HG02642 (cell line): ENCODE measurements around the gene HSD17B8.

Source experiments
- ATAC-seq: cut with Tn5 transposase; IDR thresholded peaks from one replicate; pipeline ENCODE4 v1.9.1; 2021; ENCODE audit warnings: mild to moderate bottlenecking; ENCODE audit not compliant: unreplicated experiment, poor library complexity

The HSD17B8 gene

DNA sequence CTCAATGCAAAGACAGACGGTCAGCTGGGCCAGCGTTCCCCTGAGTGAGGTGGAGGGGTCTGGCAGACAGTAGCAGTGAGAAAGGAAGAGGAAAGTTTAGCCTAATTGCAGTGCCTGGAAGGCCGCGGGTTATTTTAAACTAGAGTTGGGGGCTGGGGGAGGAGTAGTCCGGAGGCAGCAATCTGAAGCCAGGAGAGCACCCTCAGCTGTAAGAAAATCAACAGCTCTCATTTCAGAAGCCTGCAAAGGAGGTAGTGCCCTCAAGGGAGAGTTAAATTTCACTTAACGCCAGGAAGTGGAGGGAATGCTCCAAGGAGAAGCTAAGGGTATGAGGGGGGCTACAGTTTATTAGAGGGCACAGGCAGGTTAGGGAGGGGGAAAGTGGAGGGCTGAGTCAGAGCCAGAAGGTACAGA, 30.8 kb downstream of the HSD17B8 start:
- no peak for ATAC-seq

DNA sequence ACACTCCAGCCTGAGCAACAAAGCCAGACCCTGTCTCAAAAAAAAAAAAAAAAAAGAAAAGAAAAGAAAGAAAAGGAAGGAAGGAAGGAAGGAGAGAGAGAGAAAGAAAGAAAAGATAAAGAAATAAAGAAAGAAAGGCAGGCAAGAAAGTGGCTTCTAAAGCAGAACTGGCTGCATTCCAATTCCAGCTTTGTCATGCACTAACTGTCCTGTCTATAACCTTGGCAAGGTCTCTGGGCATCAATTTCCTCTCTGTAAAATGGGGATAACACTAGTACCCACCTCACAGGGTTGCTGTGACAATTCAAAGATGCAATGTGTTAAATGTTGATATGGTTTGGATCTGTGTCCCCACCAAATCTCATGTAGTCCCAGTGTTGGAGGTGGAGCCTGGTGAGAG, 31.9 kb downstream of the HSD17B8 start:
- ATAC-seq = no peak

GRCh38 chr6:33236852-33237251, 32.4 kb downstream of the HSD17B8 start:
- ATAC-seq = no peak

DNA sequence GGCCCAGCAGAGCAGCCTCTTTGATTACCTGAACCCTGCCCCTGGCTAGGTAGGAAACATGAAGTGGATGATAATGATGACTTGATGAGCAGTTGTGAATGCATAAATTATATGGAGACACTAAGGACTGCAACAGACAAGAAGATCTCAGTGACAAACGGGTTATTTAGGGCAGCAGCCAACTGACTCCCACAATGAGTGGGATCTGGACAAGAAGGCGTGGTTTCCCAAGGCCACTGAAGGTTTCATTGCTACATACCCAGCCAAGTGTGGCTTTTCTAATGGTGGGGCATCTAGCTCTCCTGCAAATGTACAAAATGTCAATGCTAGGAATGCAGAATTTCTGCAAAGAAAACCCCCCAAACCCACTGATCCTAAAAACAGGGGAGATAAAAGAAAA, 33.3 kb downstream of the HSD17B8 start:
- ATAC-seq = no peak

GRCh38 chr6:33241968-33242367, 37.5 kb downstream of the HSD17B8 start:
- no peak for ATAC-seq

DNA sequence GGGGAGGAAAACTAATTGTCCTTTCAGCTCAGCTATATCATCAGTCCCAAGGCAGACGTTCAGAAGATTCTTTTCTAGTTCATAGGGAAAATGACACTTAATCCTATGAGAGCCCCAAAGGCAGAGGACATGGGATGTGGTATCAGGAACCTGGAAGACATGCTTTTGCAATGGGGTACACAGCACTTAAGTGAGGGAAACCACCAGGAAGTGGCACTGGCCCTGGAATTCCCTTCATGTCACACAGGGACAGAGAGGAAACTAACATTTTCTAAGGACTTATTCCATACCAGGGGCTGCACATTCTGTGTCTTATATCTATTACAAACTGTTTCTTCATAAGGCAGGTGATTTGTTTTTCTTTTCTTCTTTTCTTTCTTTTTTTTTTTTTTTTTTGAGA, 39.0 kb downstream of the HSD17B8 start:
- no peak for ATAC-seq

- peak; percentile 46 for ATAC-seq
Observed at GRCh38 chr6:33247977-33248642, 43.7 kb downstream of the HSD17B8 start.

DNA sequence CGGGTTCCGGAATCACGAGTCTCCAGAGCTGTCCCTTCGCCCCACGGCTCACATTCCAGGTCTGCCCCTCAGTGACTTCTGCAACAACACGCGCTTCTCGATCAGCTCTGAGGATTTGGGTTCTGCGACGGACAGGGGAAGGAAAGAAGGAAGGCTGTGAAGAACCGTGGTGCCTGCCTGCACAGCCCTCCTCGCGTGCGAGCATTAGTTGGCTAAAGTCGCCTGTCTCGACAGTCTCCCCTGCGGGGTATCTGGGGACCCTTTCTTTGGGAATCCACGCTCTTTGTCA, 44.1 kb downstream of the HSD17B8 start:
- ATAC-seq = peak; percentile 5

GRCh38 chr6:33248932-33249731, 44.7 kb downstream of the HSD17B8 start:
- ATAC-seq = peak; percentile 90

DNA sequence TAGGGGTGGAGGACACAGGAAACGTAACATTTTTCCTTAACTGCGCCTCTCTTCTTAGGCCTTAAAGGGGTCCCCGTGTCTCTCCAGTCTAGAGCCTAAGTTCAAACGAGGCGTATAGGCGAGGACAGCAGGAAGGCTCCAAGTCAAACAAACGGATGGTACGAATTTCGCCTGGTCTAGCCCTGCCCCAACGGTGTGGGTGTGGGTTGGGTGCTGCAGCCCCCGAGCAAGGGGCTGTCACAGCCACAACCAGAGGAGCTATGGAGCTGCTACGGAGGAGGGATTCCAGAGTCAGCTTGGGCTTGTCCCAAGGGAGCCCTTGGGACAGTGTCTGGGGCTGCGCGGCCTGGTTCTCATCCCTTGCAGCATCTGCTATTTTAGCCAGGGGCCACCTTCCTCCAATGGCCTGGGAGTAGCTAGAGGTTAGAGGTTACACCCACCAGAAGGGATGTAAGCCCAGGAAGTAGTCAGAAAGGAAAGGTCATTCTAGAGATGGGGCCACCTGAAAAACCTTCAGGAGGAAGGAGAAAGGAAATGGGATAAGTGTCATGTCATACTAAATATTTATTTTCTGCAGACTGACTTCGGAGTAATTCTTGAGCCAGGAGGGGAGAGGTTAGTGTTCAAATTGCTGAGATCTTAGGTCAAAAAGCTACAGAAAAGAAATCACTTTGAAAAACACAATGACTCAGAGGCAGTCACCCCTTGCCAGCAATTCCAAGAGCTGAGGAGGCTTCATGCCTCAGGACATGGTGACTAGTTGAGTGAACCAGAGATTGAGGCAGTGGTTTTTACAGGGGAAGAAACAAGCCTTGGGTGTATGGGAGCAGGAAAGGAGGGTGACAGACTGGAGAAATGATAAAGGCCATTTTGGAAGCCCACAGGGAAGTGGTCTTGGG, 45.5 kb downstream of the HSD17B8 start:
- peak; percentile 3 for ATAC-seq

GRCh38 chr6:33250731-33251130, 46.3 kb downstream of the HSD17B8 start:
- no peak for ATAC-seq

DNA sequence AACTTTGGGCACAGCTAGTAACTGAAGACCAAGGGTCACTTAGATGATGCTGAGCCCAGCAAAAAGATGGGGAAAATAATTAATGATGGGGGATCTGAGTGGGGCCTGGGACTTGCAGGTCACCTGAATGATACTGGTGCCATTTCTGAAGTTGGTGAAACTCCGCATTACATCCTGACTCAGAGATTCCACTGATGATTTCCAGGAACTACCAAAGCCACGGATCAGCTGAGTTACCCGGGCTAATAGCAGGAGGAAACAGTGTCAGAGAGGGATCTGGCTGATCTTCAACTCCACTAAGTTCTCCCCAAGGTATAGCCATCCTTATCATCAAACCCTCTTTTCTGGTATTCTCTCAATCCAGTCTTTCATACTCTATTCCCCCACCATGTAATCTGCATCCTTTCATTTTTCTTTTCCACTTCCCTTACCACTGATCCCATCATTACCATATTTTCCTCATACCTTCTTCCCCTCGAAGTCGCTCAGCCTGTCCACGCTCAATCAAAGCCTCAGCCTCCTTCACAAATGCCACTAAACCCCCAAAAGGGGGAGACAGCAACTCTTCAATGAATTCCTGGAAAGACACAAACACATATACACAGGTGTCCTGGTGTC, 47.0 kb downstream of the HSD17B8 start:
- no peak for ATAC-seq

- ATAC-seq = no peak
Observed at GRCh38 chr6:33252759-33253158, 48.3 kb downstream of the HSD17B8 start.

DNA sequence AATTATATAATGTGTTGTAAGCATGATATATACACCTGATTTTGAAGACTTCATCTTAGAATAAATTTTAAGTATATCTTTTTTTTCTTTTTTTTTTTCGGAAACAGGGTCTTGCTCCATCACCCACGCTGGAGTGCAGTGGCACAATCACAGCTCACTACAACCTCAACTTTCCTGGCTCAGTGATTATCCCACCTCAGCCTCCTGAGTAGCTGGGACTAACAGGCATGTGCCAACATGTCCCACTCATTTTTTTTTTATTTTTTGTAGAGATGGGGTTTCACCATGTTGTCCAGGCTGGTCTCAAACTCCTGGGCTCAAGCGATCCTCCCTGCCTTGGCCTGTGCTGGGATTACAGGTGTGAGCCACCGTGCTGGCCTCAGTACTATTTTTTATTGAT, 50.1 kb downstream of the HSD17B8 start:
- no peak for ATAC-seq
